HCT116 (cell line): ENCODE measurements around the gene PNISR.

Experiments used
- ATF3 ChIP-seq: IDR thresholded peaks from 2 replicates; pipeline ENCODE4 v1.6.1; 2012
- CEBPB ChIP-seq: IDR thresholded peaks from 2 replicates; pipeline ENCODE4 v1.6.1; 2012; ENCODE audit warnings: low read depth
- CTCF ChIP-seq, 3 experiments: fragments of 200-600 bp in 1 of 3; sonication (generic) in 1 of 3; IDR thresholded peaks in 2 of 3; conservative IDR thresholded peaks in 1 of 3; 2 replicates each; pipeline ENCODE4 v1.5.1; 2012 to 2017; ENCODE audit warnings: low read depth in 2 of 3, low read length in 2 of 3, antibody characterized with exemption in 1 of 3, borderline replicate concordance in 1 of 3, control low read depth in 1 of 3, mild to moderate bottlenecking in 1 of 3, mixed read lengths in 1 of 3, mixed run types in 1 of 3, moderate library complexity in 1 of 3; ENCODE audit not compliant: insufficient read depth in 1 of 3
- EZH2phosphoT487 ChIP-seq: fragments of 200-600 bp; IDR thresholded peaks from 2 replicates; pipeline ENCODE4 v1.6.1; 2018; ENCODE audit warnings: antibody characterized with exemption, borderline replicate concordance
- FOSL1 ChIP-seq: IDR thresholded peaks from 2 replicates; pipeline ENCODE4 v1.6.1; 2012; ENCODE audit warnings: low read depth
- MAX ChIP-seq: IDR thresholded peaks from 2 replicates; pipeline ENCODE4 v1.6.1; 2012
- POLR2A ChIP-seq: IDR thresholded peaks from 2 replicates; pipeline ENCODE4 v1.7.0; 2011; ENCODE audit warnings: borderline replicate concordance; ENCODE audit not compliant: insufficient read depth, insufficient read length; ENCODE audit errors: extremely low read depth
- POLR2AphosphoS5 ChIP-seq: IDR thresholded peaks from 2 replicates; pipeline ENCODE4 v1.6.1; 2011; ENCODE audit warnings: mild to moderate bottlenecking, low read depth, low read length, moderate library complexity
- RAD21 ChIP-seq: IDR thresholded peaks from 2 replicates; pipeline ENCODE4 v1.6.1; 2012; ENCODE audit warnings: low read depth, mild to moderate bottlenecking
- SIN3A ChIP-seq: IDR thresholded peaks from 2 replicates; pipeline ENCODE4 v1.6.1; 2012; ENCODE audit warnings: low read depth
- ZBTB33 ChIP-seq: IDR thresholded peaks from 2 replicates; pipeline ENCODE4 v1.6.1; 2011; ENCODE audit warnings: mild to moderate bottlenecking, low read length, moderate library complexity; ENCODE audit not compliant: insufficient replicate concordance; ENCODE audit errors: extremely low read depth

- TF ChIP-seq CTCF (IDR thresholded peaks at IDR 0.05 in 2 of 3, conservative IDR thresholded peaks at IDR 0.05 in 1 of 3; ENCODE audit: borderline replicate concordance in 1 of 3, insufficient read depth in 1 of 3, low read depth in 2 of 3, low read length in 2 of 3) (no peak), POLR2A (no peak), RAD21 (no peak), SIN3A (no peak), MAX (no peak), ATF3 (no peak), EZH2phosphoT487 (no peak), CEBPB (no peak), POLR2AphosphoS5 (no peak), FOSL1 (no peak), ZBTB33 (no peak)
Measured at GRCh38 chr6:99431901-99432300, 6.8 kb upstream of the PNISR start.
